ENCODE measurements around the gene SH2D7. TPM values are rescaled to one million over a fixed set of nuclear protein-coding genes. Genes with fewer than 3 reads are reported as not detected.

Gene SH2D7
- total RNA-seq, 1 experiment from 2014 or later = not detected

GRCh38 chr15:78073046-78073787 is 19.1 kb upstream of the SH2D7 start:
- Histone ChIP-seq H3K9me3 (no peaks in the 10 kb centered on the region), H3K4me1 (peaks cover 9% of the 10 kb centered on the region; the same call in 1 of the 2 replicates), H3K36me3 (ENCODE audit: control insufficient read depth, insufficient read depth, low read length) (no peaks in the 10 kb centered on the region), H3K4me3 (ENCODE audit: low read depth, low read length) (no peak overlapping the region), H3K27me3 (replicated peaks; ENCODE audit: control insufficient read depth, insufficient read depth, low read length) (no peaks in the 10 kb centered on the region)
- no TSS peak for BruUV-seq (replicated peaks)
- intact Hi-C loops (cut with micrococcal nuclease; ENCODE audit: unreplicated experiment) = no loop called here
- DNase-seq = no peak
- H3K4me3 Mint-ChIP-seq (ENCODE audit: unreplicated experiment) = no peak overlapping the region
- CTCF ChIA-PET = interaction anchor here (0.7 kb wide), 1 partner anchor 10 kb away, joined by 3 read pairs; no protein-coding TSS in a partner anchor
- TF ChIP-seq, protein P1, sequence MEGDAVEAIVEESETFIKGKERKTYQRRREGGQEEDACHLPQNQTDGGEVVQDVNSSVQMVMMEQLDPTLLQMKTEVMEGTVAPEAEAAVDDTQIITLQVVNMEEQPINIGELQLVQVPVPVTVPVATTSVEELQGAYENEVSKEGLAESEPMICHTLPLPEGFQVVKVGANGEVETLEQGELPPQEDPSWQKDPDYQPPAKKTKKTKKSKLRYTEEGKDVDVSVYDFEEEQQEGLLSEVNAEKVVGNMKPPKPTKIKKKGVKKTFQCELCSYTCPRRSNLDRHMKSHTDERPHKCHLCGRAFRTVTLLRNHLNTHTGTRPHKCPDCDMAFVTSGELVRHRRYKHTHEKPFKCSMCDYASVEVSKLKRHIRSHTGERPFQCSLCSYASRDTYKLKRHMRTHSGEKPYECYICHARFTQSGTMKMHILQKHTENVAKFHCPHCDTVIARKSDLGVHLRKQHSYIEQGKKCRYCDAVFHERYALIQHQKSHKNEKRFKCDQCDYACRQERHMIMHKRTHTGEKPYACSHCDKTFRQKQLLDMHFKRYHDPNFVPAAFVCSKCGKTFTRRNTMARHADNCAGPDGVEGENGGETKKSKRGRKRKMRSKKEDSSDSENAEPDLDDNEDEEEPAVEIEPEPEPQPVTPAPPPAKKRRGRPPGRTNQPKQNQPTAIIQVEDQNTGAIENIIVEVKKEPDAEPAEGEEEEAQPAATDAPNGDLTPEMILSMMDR (IDR thresholded peaks at IDR 0.05; ENCODE audit: insufficient read depth in 1 of 2, low read depth in 1 of 2, low read length in 1 of 2, severe bottlenecking in 1 of 2, unreplicated experiment in 1 of 2) = no peak
- no peaks in the 10 kb centered on the region for H3K9me3 Mint-ChIP-seq (ENCODE audit: unreplicated experiment)
- peaks cover 14% of the 10 kb centered on the region for H3K4me1 Mint-ChIP-seq (ENCODE audit: low read depth, unreplicated experiment)
- H3K27me3 Mint-ChIP-seq (ENCODE audit: insufficient read depth, unreplicated experiment) = no peaks in the 10 kb centered on the region
- H3K27ac Mint-ChIP-seq (ENCODE audit: unreplicated experiment) = no peak overlapping the region
- POLR2A ChIA-PET = no interaction called here
- H3K36me3 Mint-ChIP-seq (ENCODE audit: insufficient read depth, unreplicated experiment) = peaks cover 5% of the 10 kb centered on the region

GRCh38 chr15:78075490-78076230 is 16.7 kb upstream of the SH2D7 start:
- DNase-seq = no peak
- H3K4me1 Mint-ChIP-seq (ENCODE audit: low read depth, unreplicated experiment) = peaks cover 8% of the 10 kb centered on the region
- Histone ChIP-seq H3K27me3 (replicated peaks; ENCODE audit: control insufficient read depth, insufficient read depth, low read length) (no peaks in the 10 kb centered on the region), H3K4me3 (ENCODE audit: low read depth, low read length) (no peak overlapping the region), H3K36me3 (ENCODE audit: control insufficient read depth, insufficient read depth, low read length) (no peaks in the 10 kb centered on the region), H3K4me1 (peaks cover 9% of the 10 kb centered on the region; the same call in 1 of the 2 replicates), H3K9me3 (no peaks in the 10 kb centered on the region)
- H3K4me3 Mint-ChIP-seq (ENCODE audit: unreplicated experiment) = peak overlapping the region; percentile 31
- CTCF ChIA-PET = interaction anchor here (0.9 kb wide), 1 partner anchor 14 kb away, joined by 3 read pairs; no protein-coding TSS in a partner anchor
- H3K27me3 Mint-ChIP-seq (ENCODE audit: insufficient read depth, unreplicated experiment) = no peaks in the 10 kb centered on the region
- TF ChIP-seq, protein P1 (IDR thresholded peaks at IDR 0.05; ENCODE audit: insufficient read depth in 1 of 2, low read depth in 1 of 2, low read length in 1 of 2, severe bottlenecking in 1 of 2, unreplicated experiment in 1 of 2) = no peak
- peak overlapping the region; percentile 49 for H3K27ac Mint-ChIP-seq (ENCODE audit: unreplicated experiment)
- TSS peak; percentile 17 for BruUV-seq (replicated peaks)
- POLR2A ChIA-PET = no interaction called here
- intact Hi-C loops (cut with micrococcal nuclease; ENCODE audit: unreplicated experiment) = no loop called here
- peaks cover 5% of the 10 kb centered on the region for H3K36me3 Mint-ChIP-seq (ENCODE audit: insufficient read depth, unreplicated experiment)
- H3K9me3 Mint-ChIP-seq (ENCODE audit: unreplicated experiment) = no peaks in the 10 kb centered on the region

GRCh38 chr15:78076231-78077052 is 15.9 kb upstream of the SH2D7 start:
- peaks cover 8% of the 10 kb centered on the region for H3K4me1 Mint-ChIP-seq (ENCODE audit: low read depth, unreplicated experiment)
- POLR2A ChIA-PET = no interaction called here

More at GRCh38 chr15:78076231-78077052, 15.9 kb upstream of the SH2D7 start:
- peak overlapping the region; percentile 85 for H3K27ac Mint-ChIP-seq (ENCODE audit: unreplicated experiment)
- Histone ChIP-seq H3K9me3 (no peaks in the 10 kb centered on the region), H3K36me3 (ENCODE audit: control insufficient read depth, insufficient read depth, low read length) (no peaks in the 10 kb centered on the region), H3K4me1 (peaks cover 9% of the 10 kb centered on the region; the same call in 1 of the 2 replicates), H3K4me3 (ENCODE audit: low read depth, low read length) (peak overlapping the region; percentile 82), H3K27me3 (replicated peaks; ENCODE audit: control insufficient read depth, insufficient read depth, low read length) (no peaks in the 10 kb centered on the region)
- H3K27me3 Mint-ChIP-seq (ENCODE audit: insufficient read depth, unreplicated experiment) = no peaks in the 10 kb centered on the region
- no TSS peak for BruUV-seq (replicated peaks)
- intact Hi-C loops (cut with micrococcal nuclease; ENCODE audit: unreplicated experiment) = loop anchor here (1.0 kb wide), 2 partner anchors 12 to 32 kb away; no protein-coding TSS in a partner anchor
- TF ChIP-seq, protein P1 (IDR thresholded peaks at IDR 0.05; ENCODE audit: insufficient read depth in 1 of 2, low read depth in 1 of 2, low read length in 1 of 2, severe bottlenecking in 1 of 2, unreplicated experiment in 1 of 2) = peak in 1 of 2 experiments; percentile 9
- H3K36me3 Mint-ChIP-seq (ENCODE audit: insufficient read depth, unreplicated experiment) = peaks cover 5% of the 10 kb centered on the region
- H3K4me3 Mint-ChIP-seq (ENCODE audit: unreplicated experiment) = peak overlapping the region; percentile 89
- no peak for DNase-seq
- CTCF ChIA-PET = interaction anchor here (0.9 kb wide), 1 partner anchor 13 kb away, joined by 3 read pairs; no protein-coding TSS in a partner anchor
- H3K9me3 Mint-ChIP-seq (ENCODE audit: unreplicated experiment) = no peaks in the 10 kb centered on the region

Measured in Caco-2 (cell line).